Lung (tissue), 12 donors: ENCODE data around the gene RPL41. TPM values are rescaled to one million over a fixed set of nuclear protein-coding genes. Genes with fewer than 3 reads are reported as not detected.

Experiments used
- ATAC-seq: fragments of 200-7000 bp; cut with Tn5 transposase; one replicate; pipeline ENCODE4 v1.9.1; 2020; ENCODE audit warnings: moderate number of reproducible peaks; ENCODE audit not compliant: insufficient read depth, low FRiP score
- DNase-seq, 3 donors: peaks; one replicate each; pipeline ENCODE4 v3.0.0-alpha.2; 2013 to 2017
- H3K27ac ChIP-seq, 2 donors: one replicate each; pipeline ENCODE4 v1.5.1; 2013; ENCODE audit warnings: mild to moderate bottlenecking in 2 of 2, moderate library complexity in 2 of 2, control low read depth in 1 of 2, inconsistent platforms in 1 of 2, low read depth in 1 of 2, low read length in 1 of 2
- H3K27me3 ChIP-seq, 3 donors: one replicate each; pipeline ENCODE4 v1.5.1; 2013; ENCODE audit warnings: low read length in 2 of 3; ENCODE audit not compliant: control insufficient read depth in 3 of 3, insufficient read depth in 3 of 3
- H3K36me3 ChIP-seq, 4 donors: one replicate each; pipeline ENCODE4 v1.5.1; 2013; ENCODE audit warnings: low read length in 4 of 4, mild to moderate bottlenecking in 1 of 4, moderate library complexity in 1 of 4; ENCODE audit not compliant: control insufficient read depth in 4 of 4, insufficient read depth in 4 of 4
- H3K4me1 ChIP-seq, 5 donors: one replicate each; pipeline ENCODE4 v1.5.1; 2013; ENCODE audit warnings: low read length in 5 of 5, mild to moderate bottlenecking in 2 of 5, moderate library complexity in 1 of 5; ENCODE audit not compliant: control insufficient read depth in 5 of 5, insufficient read depth in 5 of 5
- H3K4me3 ChIP-seq: one replicate; pipeline ENCODE4 v1.5.1; 2013; ENCODE audit warnings: mild to moderate bottlenecking, control low read depth, moderate library complexity
- H3K9ac ChIP-seq, 2 donors: one replicate each; pipeline ENCODE4 v1.5.1; 2013; ENCODE audit warnings: low read length in 2 of 2, control low read depth in 1 of 2; ENCODE audit not compliant: insufficient read depth in 1 of 2
- H3K9me3 ChIP-seq, 4 donors: one replicate each; pipeline ENCODE4 v1.5.1; 2013; ENCODE audit warnings: low read length in 3 of 4, mild to moderate bottlenecking in 1 of 4, moderate library complexity in 1 of 4; ENCODE audit not compliant: control insufficient read depth in 4 of 4, insufficient read depth in 3 of 4
- WGBS, 2 donors: extraction: QIAGEN DNeasy Blood & Tissue Kit; methylation state at CpG; one replicate each; pipeline ENCODE4 v1.1.7; 2013; 5-methylcytosine and 5-hydroxymethylcytosine counted together
- polyA plus RNA-seq, 2 donors: library from polyadenylated mRNA; stranded (reverse); fragments of 200-250 nt; gene quantifications; one replicate each; pipeline ENCODE4 v1.2.1, GENCODE V29; 2013
- total RNA-seq, 2 donors: library from RNA; depleted of rRNA in 1 of 2; stranded (reverse); fragments of >200 nt in 1 of 2; gene quantifications; one replicate each; pipeline ENCODE4 v1.2.1, GENCODE V29; 2014 to 2021
- TF ChIP-seq, protein P1 (sequence below): IDR thresholded peaks from 2 replicates; pipeline ENCODE4 v1.5.1; 2012; ENCODE audit warnings: mild to moderate bottlenecking; ENCODE audit errors: control extremely low read depth, extremely low read depth
- donor health status: control.
- donor health status: control.
- donor health status: Bipolar disorder and iron deficiency.
- donor health status: healthy.
- donor health status: DM: yes; HTN: yes; CAD: no.

Gene RPL41
- total and polyA plus RNA-seq, 4 donors = 1,569 to 5,737 (median 3,911) TPM

DNA sequence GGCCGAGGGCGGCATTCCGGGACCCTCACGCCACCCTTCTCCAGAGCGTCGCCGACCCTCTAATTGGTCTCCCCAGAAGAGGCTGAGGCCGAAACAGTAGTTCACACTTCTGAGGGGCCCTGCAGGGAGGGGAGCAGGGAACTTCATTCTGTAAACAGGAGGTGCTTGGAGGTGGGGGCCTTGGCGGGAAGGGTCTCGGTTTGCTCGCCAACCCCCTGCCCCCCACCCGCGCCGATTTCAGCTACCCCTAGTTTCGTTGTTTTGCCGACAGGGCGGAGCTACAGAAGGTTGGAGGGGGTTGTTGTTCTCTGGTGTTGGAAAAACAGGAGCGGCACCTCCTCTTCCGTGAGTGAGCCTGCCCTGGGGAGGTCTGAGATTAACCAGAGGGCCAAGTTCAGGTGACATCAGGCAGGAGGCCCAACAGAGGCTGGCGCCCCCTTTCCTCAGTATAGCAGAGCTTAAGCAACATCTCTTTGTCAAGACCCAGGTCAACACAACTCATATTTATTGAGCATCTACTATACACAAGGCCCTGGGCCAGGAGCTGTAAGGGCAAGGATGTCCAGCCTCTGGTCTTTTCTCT is 35.8 kb upstream of the RPL41 start:
- DNase-seq (peak; percentile 9 to 33 (median 28)), ATAC-seq (no peak)
- 23 to 24% methylated on average over 20 of the region's 20 CpGs for WGBS, 2 donors
- H3K4me3 ChIP-seq = peak overlapping the region; percentile 54
- peak overlapping the region in 1 of 2 donors; percentile 88 for H3K27ac ChIP-seq
- TF ChIP-seq, protein P1, sequence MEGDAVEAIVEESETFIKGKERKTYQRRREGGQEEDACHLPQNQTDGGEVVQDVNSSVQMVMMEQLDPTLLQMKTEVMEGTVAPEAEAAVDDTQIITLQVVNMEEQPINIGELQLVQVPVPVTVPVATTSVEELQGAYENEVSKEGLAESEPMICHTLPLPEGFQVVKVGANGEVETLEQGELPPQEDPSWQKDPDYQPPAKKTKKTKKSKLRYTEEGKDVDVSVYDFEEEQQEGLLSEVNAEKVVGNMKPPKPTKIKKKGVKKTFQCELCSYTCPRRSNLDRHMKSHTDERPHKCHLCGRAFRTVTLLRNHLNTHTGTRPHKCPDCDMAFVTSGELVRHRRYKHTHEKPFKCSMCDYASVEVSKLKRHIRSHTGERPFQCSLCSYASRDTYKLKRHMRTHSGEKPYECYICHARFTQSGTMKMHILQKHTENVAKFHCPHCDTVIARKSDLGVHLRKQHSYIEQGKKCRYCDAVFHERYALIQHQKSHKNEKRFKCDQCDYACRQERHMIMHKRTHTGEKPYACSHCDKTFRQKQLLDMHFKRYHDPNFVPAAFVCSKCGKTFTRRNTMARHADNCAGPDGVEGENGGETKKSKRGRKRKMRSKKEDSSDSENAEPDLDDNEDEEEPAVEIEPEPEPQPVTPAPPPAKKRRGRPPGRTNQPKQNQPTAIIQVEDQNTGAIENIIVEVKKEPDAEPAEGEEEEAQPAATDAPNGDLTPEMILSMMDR = no peak
- no peaks in the 10 kb centered on the region for H3K9me3 ChIP-seq
- peaks cover 0 to 27% (median 25%) of the 10 kb centered on the region in 3 donors for H3K27me3 ChIP-seq
- H3K9ac ChIP-seq = peak overlapping the region in 1 of 2 donors; percentile 25
- H3K4me1 ChIP-seq = peaks cover 0 to 17% (median 2%) of the 10 kb centered on the region in 5 donors
- no peaks in the 10 kb centered on the region for H3K36me3 ChIP-seq

DNA sequence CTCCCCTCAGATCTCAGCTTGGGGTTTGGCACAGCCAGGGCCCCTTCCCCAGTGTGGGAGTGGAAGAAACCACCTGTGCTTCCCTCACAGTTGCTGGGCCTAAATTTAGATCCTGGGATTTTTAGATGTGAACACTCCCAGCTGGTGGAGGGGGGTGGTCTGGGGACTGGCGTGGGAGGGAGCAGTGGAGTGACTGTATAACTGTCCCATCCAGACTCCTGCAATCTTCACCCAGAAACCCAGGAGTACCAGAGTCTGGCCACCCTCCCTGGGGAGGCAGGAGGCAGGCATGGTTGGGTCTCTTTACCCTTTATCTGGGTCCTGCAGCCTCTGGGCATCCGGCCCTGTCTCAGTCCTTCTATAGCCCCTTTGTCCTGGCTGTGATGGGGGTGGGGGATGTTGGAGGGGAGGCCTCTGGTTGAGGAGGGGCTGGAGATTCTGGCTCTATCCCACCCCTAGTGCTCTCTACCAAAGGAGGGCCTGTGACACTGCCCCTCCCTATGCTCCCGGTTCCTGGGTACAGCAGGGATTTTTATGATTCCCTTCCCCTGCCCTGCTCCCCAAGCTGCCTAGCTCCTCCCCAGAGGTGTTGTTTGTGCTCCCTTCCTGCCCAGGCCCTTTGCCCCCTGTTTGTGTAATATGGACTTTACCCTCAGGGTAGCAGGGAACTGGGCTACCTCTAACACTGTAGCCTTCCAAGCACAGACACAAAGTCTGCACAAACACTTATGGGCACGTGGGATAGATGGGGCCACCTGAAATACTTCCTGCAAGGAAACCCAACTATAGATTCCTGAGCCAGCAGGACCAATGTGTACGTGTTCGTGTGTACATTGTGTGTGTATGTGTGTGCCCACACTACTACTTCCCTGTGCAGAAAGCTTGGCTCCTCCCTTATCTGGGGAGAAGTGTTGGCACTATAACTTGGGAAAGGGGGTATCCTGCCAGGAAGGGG is 34.8 kb upstream of the RPL41 start:
- TF ChIP-seq, protein P1 = no peak
- WGBS, 2 donors = 52 to 65% methylated on average over 5 to 6 of the region's 6 CpGs
- H3K9ac ChIP-seq = no peak overlapping the region
- no peaks in the 10 kb centered on the region for H3K36me3 ChIP-seq
- DNase-seq (peak; percentile 9 to 58 (median 23)), ATAC-seq (no peak)
- peaks cover 0 to 17% (median 2%) of the 10 kb centered on the region in 5 donors for H3K4me1 ChIP-seq
- H3K9me3 ChIP-seq = no peaks in the 10 kb centered on the region
- H3K27ac ChIP-seq = peak overlapping the region in 1 of 2 donors; percentile 88
- peak overlapping the region; percentile 26 for H3K4me3 ChIP-seq
- H3K27me3 ChIP-seq = peaks cover 0 to 27% (median 25%) of the 10 kb centered on the region in 3 donors

DNA sequence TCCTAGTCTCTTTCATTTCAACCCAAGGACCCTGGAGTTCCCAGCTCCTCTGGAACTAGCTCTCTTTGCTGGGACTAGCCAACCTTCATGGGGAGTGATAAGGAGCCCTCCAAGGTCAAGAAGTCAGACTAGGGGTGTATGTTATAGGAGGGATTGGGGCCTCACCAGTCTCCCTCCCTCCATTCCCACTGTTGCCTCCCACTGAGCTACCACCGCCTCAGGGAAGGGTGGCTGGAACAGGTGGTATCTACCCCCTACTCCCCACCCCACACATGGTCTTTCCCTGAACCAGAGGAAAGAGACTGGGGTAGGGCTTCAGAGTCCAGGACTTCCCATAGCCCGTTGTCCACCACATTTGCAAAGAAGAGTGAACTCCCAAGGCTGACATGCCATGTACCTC is 34.1 kb upstream of the RPL41 start:
- WGBS, 2 donors = 75 to 93% methylated on average over 2 of the region's 2 CpGs
- TF ChIP-seq, protein P1 = no peak
- ATAC-seq (no peak), DNase-seq (no peak)
- peaks cover 0 to 27% (median 25%) of the 10 kb centered on the region in 3 donors for H3K27me3 ChIP-seq
- no peaks in the 10 kb centered on the region for H3K36me3 ChIP-seq
- no peak overlapping the region for H3K4me3 ChIP-seq
- H3K4me1 ChIP-seq = peaks cover 0 to 17% (median 2%) of the 10 kb centered on the region in 5 donors
- no peaks in the 10 kb centered on the region for H3K9me3 ChIP-seq
- H3K27ac ChIP-seq = peak overlapping the region in 1 of 2 donors; percentile 27
- no peak overlapping the region for H3K9ac ChIP-seq
